Liver (tissue), 9 donors: ENCODE measurements around the gene DCAF8L1. TPM values are rescaled to one million over a fixed set of nuclear protein-coding genes. Genes with fewer than 3 reads are reported as not detected.

Experiments used
- DNase-seq: peaks from one replicate; pipeline ENCODE4 v3.0.0-alpha.2; 2017; ENCODE audit warnings: low spot score
- H3K27ac ChIP-seq, 2 donors: one replicate each; pipeline ENCODE4 v1.7.0; 2013; ENCODE audit warnings: inconsistent platforms in 2 of 2, low read length in 2 of 2, control low read depth in 1 of 2, low read depth in 1 of 2, mild to moderate bottlenecking in 1 of 2
- H3K27me3 ChIP-seq, 4 donors: one replicate each; pipeline versions ENCODE4 v1.6.1 to v1.7.0; 2013; ENCODE audit warnings: low read length in 3 of 4, inconsistent platforms in 1 of 4, mild to moderate bottlenecking in 1 of 4, moderate library complexity in 1 of 4; ENCODE audit not compliant: control insufficient read depth in 4 of 4, insufficient read depth in 4 of 4
- H3K36me3 ChIP-seq, 4 donors: one replicate each; pipeline versions ENCODE4 v1.6.1 to v1.7.0; 2013; ENCODE audit warnings: low read length in 3 of 4, mild to moderate bottlenecking in 3 of 4, low read depth in 1 of 4, moderate library complexity in 1 of 4; ENCODE audit not compliant: control insufficient read depth in 4 of 4, insufficient read depth in 3 of 4
- H3K4me1 ChIP-seq, 4 donors: one replicate each; pipeline versions ENCODE4 v1.6.1 to v1.7.0; 2013; ENCODE audit warnings: low read length in 3 of 4, mild to moderate bottlenecking in 3 of 4, moderate library complexity in 1 of 4; ENCODE audit not compliant: control insufficient read depth in 4 of 4, insufficient read depth in 4 of 4
- H3K4me3 ChIP-seq, 3 donors: one replicate each; pipeline versions ENCODE4 v1.6.1 to v1.7.0; 2013; ENCODE audit warnings: low read length in 3 of 3, control low read depth in 1 of 3, low read depth in 1 of 3, mild to moderate bottlenecking in 1 of 3
- H3K9ac ChIP-seq, 2 donors: one replicate each; pipeline ENCODE4 v1.7.0; 2013; ENCODE audit warnings: low read length in 2 of 2, mild to moderate bottlenecking in 2 of 2, moderate library complexity in 2 of 2, control low read depth in 1 of 2, low read depth in 1 of 2
- H3K9me3 ChIP-seq, 4 donors: one replicate each; pipeline versions ENCODE4 v1.6.1 to v1.7.0; 2013; ENCODE audit warnings: low read length in 3 of 4; ENCODE audit not compliant: control insufficient read depth in 4 of 4
- EGR1 ChIP-seq, 2 donors: IDR thresholded peaks; 2 replicates each; pipeline ENCODE4 v1.6.1; 2016 to 2018; ENCODE audit warnings: antibody characterized with exemption in 2 of 2, low read depth in 2 of 2
- FOXA1 ChIP-seq: IDR thresholded peaks from 2 replicates; pipeline ENCODE4 v1.6.1; 2016; ENCODE audit warnings: antibody characterized with exemption
- FOXA2 ChIP-seq: IDR thresholded peaks from 2 replicates; pipeline ENCODE4 v1.6.1; 2016; ENCODE audit warnings: antibody characterized with exemption
- GABPA ChIP-seq, 2 donors: IDR thresholded peaks in 1 of 2; conservative IDR thresholded peaks in 1 of 2; 2 replicates each; pipeline ENCODE4 v1.6.1; 2016; ENCODE audit warnings: antibody characterized with exemption in 2 of 2, mild to moderate bottlenecking in 1 of 2, moderate library complexity in 1 of 2
- HNF4A ChIP-seq, 2 donors: conservative IDR thresholded peaks; 2 replicates each; pipeline ENCODE4 v1.6.1; 2016; ENCODE audit warnings: antibody characterized with exemption in 2 of 2, mild to moderate bottlenecking in 2 of 2
- HNF4G ChIP-seq: IDR thresholded peaks from 2 replicates; pipeline ENCODE4 v1.6.1; 2016; ENCODE audit warnings: antibody characterized with exemption
- JUND ChIP-seq, 2 donors: IDR thresholded peaks; 2 replicates each; pipeline ENCODE4 v1.6.1; 2016; ENCODE audit warnings: antibody characterized with exemption in 2 of 2
- NR2F2 ChIP-seq: IDR thresholded peaks from 2 replicates; pipeline ENCODE4 v1.6.1; 2016; ENCODE audit warnings: antibody characterized with exemption
- RAD21 ChIP-seq, 2 donors: IDR thresholded peaks; 2 replicates each; pipeline ENCODE4 v1.6.1; 2016; ENCODE audit warnings: antibody characterized with exemption in 2 of 2, mild to moderate bottlenecking in 2 of 2
- RXRA ChIP-seq, 2 donors: IDR thresholded peaks; 2 replicates each; pipeline ENCODE4 v1.6.1; 2017 to 2018; ENCODE audit warnings: antibody characterized with exemption in 2 of 2, mild to moderate bottlenecking in 1 of 2
- SP1 ChIP-seq: IDR thresholded peaks from 2 replicates; pipeline ENCODE4 v1.6.1; 2018; ENCODE audit warnings: antibody characterized with exemption, mild to moderate bottlenecking
- TAF1 ChIP-seq: conservative IDR thresholded peaks from 2 replicates; pipeline ENCODE4 v1.6.1; 2016; ENCODE audit warnings: antibody characterized with exemption, mild to moderate bottlenecking
- YY1 ChIP-seq: IDR thresholded peaks from 2 replicates; pipeline ENCODE4 v1.6.1; 2016; ENCODE audit warnings: antibody characterized with exemption, mild to moderate bottlenecking
- WGBS: extraction: QIAGEN DNeasy Blood & Tissue Kit; methylation state at CpG from one replicate; pipeline ENCODE4 v1.1.7; 2013; 5-methylcytosine and 5-hydroxymethylcytosine counted together
- polyA plus RNA-seq, 2 donors: library from polyadenylated mRNA; stranded (reverse) in 1 of 2; unstranded in 1 of 2; fragments of 200-250 nt in 1 of 2; fragments of >200 nt in 1 of 2; fragmentation: Nextera tagmentation in 1 of 2; extraction: Ambion mirVana in 1 of 2; gene quantifications; one replicate each; pipeline versions ENCODE4 v1.2.1 to v1.2.3, GENCODE V29; 2013 to 2015
- total RNA-seq, 2 donors: library from RNA; depleted of rRNA; stranded (reverse); fragments of >200 nt; gene quantifications; one replicate each; pipeline ENCODE4 v1.2.3, GENCODE V29; 2014
- TF ChIP-seq, protein P1 (sequence below): fragments of 150-350 bp; IDR thresholded peaks from 2 replicates; pipeline ENCODE4 v1.5.1; 2017; ENCODE audit warnings: improper control_type of control experiment, low read depth, low read length; ENCODE audit not compliant: missing input control
- TF ChIP-seq, protein P2 (sequence below): IDR thresholded peaks from 2 replicates; pipeline ENCODE4 v1.6.1; 2016; ENCODE audit warnings: antibody characterized with exemption
- TF ChIP-seq, protein P3 (sequence below): IDR thresholded peaks from 2 replicates; pipeline ENCODE4 v1.6.1; 2016; ENCODE audit warnings: antibody characterized with exemption
- TF ChIP-seq, protein P4 (sequence below): IDR thresholded peaks from 2 replicates; pipeline ENCODE4 v1.6.1; 2016; ENCODE audit warnings: antibody characterized with exemption
- donor health status: healthy.
- donor health status: healthy.
- donor health status: healthy.
- donor health status: healthy.
- donor health status: healthy.

Gene DCAF8L1
- total and polyA plus RNA-seq, 4 donors, result not detected

DNA sequence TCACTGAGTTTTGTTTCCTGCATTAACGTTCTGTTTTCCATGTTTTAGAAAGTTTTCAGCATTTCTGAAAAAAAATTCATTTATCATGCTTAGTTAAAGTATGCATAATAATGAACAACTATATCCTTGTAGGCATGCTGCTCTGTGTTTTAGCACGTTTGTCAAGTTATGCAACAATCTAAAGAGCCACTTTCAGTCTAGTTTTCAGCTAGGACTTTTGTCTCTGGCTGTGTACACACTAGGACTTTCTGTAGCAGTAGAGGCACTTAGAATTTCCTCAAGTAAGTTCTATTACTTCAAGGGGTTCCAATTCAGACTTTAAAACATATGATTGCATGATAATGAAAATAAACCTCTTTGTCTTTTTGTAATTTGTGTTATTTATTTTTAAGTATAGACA lies 12.4 kb downstream of the DCAF8L1 start:
- Histone ChIP-seq H3K9ac (no peak overlapping the region), H3K4me1 (no peaks in the 10 kb centered on the region), H3K27ac (no peak overlapping the region), H3K36me3 (no peaks in the 10 kb centered on the region), H3K27me3 (no peaks in the 10 kb centered on the region), H3K4me3 (no peak overlapping the region), H3K9me3 (no peaks in the 10 kb centered on the region)
- no peak for DNase-seq
- TF ChIP-seq FOXA1, result no peak
- TF ChIP-seq RAD21 (IDR thresholded peaks at IDR 0.05), result no peak
- TF ChIP-seq, protein P1, sequence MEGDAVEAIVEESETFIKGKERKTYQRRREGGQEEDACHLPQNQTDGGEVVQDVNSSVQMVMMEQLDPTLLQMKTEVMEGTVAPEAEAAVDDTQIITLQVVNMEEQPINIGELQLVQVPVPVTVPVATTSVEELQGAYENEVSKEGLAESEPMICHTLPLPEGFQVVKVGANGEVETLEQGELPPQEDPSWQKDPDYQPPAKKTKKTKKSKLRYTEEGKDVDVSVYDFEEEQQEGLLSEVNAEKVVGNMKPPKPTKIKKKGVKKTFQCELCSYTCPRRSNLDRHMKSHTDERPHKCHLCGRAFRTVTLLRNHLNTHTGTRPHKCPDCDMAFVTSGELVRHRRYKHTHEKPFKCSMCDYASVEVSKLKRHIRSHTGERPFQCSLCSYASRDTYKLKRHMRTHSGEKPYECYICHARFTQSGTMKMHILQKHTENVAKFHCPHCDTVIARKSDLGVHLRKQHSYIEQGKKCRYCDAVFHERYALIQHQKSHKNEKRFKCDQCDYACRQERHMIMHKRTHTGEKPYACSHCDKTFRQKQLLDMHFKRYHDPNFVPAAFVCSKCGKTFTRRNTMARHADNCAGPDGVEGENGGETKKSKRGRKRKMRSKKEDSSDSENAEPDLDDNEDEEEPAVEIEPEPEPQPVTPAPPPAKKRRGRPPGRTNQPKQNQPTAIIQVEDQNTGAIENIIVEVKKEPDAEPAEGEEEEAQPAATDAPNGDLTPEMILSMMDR, result no peak
- TF ChIP-seq, protein P2, sequence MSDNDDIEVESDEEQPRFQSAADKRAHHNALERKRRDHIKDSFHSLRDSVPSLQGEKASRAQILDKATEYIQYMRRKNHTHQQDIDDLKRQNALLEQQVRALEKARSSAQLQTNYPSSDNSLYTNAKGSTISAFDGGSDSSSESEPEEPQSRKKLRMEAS, result no peak
- WGBS, result 37% methylated on average over 2 of the region's 2 CpGs

DNA sequence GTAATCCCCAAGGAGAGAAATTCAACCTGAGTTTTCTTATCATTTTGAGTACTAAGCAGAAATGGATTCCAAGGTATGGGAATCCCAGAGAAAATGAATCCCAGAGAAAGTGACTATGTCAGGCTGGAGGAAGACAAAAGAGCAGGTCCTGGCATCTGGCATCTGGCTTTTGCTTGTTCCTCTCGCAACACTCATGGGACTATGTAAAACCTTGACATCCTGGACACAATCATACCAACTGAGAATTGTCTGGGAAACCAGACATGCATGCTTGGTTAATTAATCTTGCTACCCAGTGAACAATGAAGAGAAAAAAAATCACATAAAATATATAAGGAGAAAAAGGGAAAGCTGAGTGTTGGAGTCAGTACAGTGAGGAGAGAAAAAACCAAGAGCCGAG lies 12.9 kb downstream of the DCAF8L1 start:
- no peak overlapping the region for H3K9ac ChIP-seq
- DNase-seq, result no peak
- H3K27me3 ChIP-seq, result no peaks in the 10 kb centered on the region
- H3K4me3 ChIP-seq, result no peak overlapping the region
- no peak overlapping the region for H3K27ac ChIP-seq
- H3K36me3 ChIP-seq, result no peaks in the 10 kb centered on the region
- H3K4me1 ChIP-seq, result no peaks in the 10 kb centered on the region
- TF ChIP-seq JUND (IDR thresholded peaks at IDR 0.05) (no peak), EGR1 (IDR thresholded peaks at IDR 0.05; ENCODE audit: low read depth in 2 of 2) (no peak), YY1 (no peak)
- TF ChIP-seq, protein P3, sequence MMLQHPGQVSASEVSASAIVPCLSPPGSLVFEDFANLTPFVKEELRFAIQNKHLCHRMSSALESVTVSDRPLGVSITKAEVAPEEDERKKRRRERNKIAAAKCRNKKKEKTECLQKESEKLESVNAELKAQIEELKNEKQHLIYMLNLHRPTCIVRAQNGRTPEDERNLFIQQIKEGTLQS, result no peak
- TF ChIP-seq, protein P4, sequence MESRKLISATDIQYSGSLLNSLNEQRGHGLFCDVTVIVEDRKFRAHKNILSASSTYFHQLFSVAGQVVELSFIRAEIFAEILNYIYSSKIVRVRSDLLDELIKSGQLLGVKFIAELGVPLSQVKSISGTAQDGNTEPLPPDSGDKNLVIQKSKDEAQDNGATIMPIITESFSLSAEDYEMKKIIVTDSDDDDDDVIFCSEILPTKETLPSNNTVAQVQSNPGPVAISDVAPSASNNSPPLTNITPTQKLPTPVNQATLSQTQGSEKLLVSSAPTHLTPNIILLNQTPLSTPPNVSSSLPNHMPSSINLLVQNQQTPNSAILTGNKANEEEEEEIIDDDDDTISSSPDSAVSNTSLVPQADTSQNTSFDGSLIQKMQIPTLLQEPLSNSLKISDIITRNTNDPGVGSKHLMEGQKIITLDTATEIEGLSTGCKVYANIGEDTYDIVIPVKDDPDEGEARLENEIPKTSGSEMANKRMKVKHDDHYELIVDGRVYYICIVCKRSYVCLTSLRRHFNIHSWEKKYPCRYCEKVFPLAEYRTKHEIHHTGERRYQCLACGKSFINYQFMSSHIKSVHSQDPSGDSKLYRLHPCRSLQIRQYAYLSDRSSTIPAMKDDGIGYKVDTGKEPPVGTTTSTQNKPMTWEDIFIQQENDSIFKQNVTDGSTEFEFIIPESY, result no peak
- no peaks in the 10 kb centered on the region for H3K9me3 ChIP-seq
- 85% methylated on average over 2 of the region's 2 CpGs for WGBS

DNA sequence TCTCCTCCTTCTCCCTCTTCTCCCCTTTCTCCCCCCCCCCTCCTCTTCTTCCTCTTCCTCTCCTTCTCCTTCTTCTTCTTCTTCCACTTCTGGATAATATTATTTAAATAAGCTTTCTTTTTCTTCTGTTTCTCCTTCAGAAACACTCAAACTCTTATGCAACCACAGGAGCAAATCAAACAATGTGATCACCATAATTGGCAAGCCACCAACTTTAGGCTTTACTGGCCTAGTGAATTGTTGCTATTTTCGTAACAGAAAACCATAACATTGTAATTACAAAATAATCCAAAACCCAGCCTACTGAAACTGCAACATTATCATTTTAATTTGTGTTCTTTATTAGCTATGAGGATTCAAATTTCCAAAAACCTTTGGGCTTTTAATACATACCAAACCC lies 14.3 kb downstream of the DCAF8L1 start:
- 25% methylated on average over 1 of the region's 1 CpG for WGBS
- Histone ChIP-seq H3K27ac (no peak overlapping the region), H3K9ac (no peak overlapping the region), H3K9me3 (no peaks in the 10 kb centered on the region), H3K4me1 (no peaks in the 10 kb centered on the region), H3K36me3 (no peaks in the 10 kb centered on the region), H3K4me3 (no peak overlapping the region), H3K27me3 (no peaks in the 10 kb centered on the region)
- no peak for DNase-seq
- TF ChIP-seq, protein P4, result no peak
- TF ChIP-seq SP1 (no peak), RAD21 (IDR thresholded peaks at IDR 0.05) (no peak), GABPA (IDR thresholded peaks at IDR 0.05 in 1 of 2, conservative IDR thresholded peaks at IDR 0.05 in 1 of 2) (no peak), JUND (IDR thresholded peaks at IDR 0.05) (no peak), EGR1 (IDR thresholded peaks at IDR 0.05; ENCODE audit: low read depth in 2 of 2) (no peak), FOXA1 (no peak), FOXA2 (no peak), TAF1 (no peak), NR2F2 (no peak), RXRA (IDR thresholded peaks at IDR 0.05) (no peak), YY1 (no peak), HNF4A (conservative IDR thresholded peaks at IDR 0.05) (no peak), HNF4G (no peak)
- TF ChIP-seq, protein P1, result no peak
- TF ChIP-seq, protein P2, result no peak
- TF ChIP-seq, protein P3, result no peak
